K562 (cell line): ENCODE data around the gene MINDY4. TPM values are rescaled to one million over a fixed set of nuclear protein-coding genes. Genes with fewer than 3 reads are reported as not detected.

ENCODE experiments used
- ATAC-seq: fragments of 200-7000 bp; cut with Tn5 transposase; 3 replicates; pipeline ENCODE4 v1.9.1; 2020; ENCODE audit warnings: moderate library complexity
- BruUV-seq: library from RNA; stranded (reverse); fragments of 400-500 nt; replicated peaks from 2 replicates; lab custom pipeline; 2021; lab: Mats Ljungman, UMichigan
- CTCF ChIA-PET: fragments of 300-600 bp; formaldehyde crosslinking; extraction: SDS; loops from one replicate; lab custom pipeline; 2021; ENCODE audit warnings: low intra/inter-chr PET ratio; lab: Yijun Ruan, JAX
- POLR2A ChIA-PET: fragments of 300-600, 350-650 bp; sonication (Branson Sonifier 250); formaldehyde crosslinking; extraction: SDS; loops from one replicate; lab custom pipeline; 2021; ENCODE audit warnings: antibody characterized with exemption, inconsistent platforms; lab: Yijun Ruan, JAX
- DNase-seq, 4 experiments: peaks; one replicate each; pipeline versions ENCODE4 v3.0.0 to v3.0.0-alpha.2; 2011 to 2018; ENCODE audit warnings: low spot score in 3 of 4, mixed read lengths in 3 of 4; ENCODE audit errors: extremely low read depth in 1 of 4
- FAIRE-seq: peaks from 2 replicates; lab custom pipeline; 2011; peaks lifted over from hg19 to GRCh38; lab: Jason Lieb, UNC
- H2AFZ ChIP-seq: 2 replicates; pipeline ENCODE4 v1.6.0; 2011; ENCODE audit warnings: low read depth, low read length, control low read depth, inconsistent platforms
- H3K27ac ChIP-seq: fragments of 200-600 bp; 3 replicates; pipeline ENCODE4 v1.8.0; 2011; ENCODE audit warnings: low read depth, mild to moderate bottlenecking, control low read depth, inconsistent platforms, low read length, moderate library complexity, mixed read lengths; ENCODE audit errors: extremely low read depth
- H3K27me3 ChIP-seq, 2 experiments: fragments of 300-600 bp in 1 of 2; 2 replicates in 1 of 2; 3 replicates in 1 of 2; pipeline versions ENCODE4 v1.6.0 to v1.8.0; 2011; ENCODE audit warnings: inconsistent platforms in 2 of 2, low read length in 2 of 2, mild to moderate bottlenecking in 1 of 2, mixed read lengths in 1 of 2, moderate library complexity in 1 of 2; ENCODE audit not compliant: control insufficient read depth in 2 of 2, insufficient read depth in 2 of 2
- H3K36me3 ChIP-seq: fragments of 300-600 bp; 3 replicates; pipeline ENCODE4 v1.8.0; 2011; ENCODE audit warnings: mild to moderate bottlenecking, low read length, inconsistent platforms; ENCODE audit not compliant: control insufficient read depth, insufficient read depth
- H3K4me1 ChIP-seq, 2 experiments: fragments of 200-600 bp in 1 of 2; replicated peaks in 1 of 2; 2 replicates in 1 of 2; 3 replicates in 1 of 2; pipeline versions ENCODE4 v1.5.1 to v1.8.0; 2011; ENCODE audit warnings: inconsistent platforms in 2 of 2, low read length in 2 of 2, mild to moderate bottlenecking in 1 of 2, mixed read lengths in 1 of 2, moderate library complexity in 1 of 2; ENCODE audit not compliant: control insufficient read depth in 2 of 2, insufficient read depth in 2 of 2
- H3K4me2 ChIP-seq: 2 replicates; pipeline ENCODE4 v1.6.1; 2011; ENCODE audit warnings: low read length, control low read depth, inconsistent platforms, mixed read lengths; ENCODE audit not compliant: insufficient read depth
- H3K4me3 ChIP-seq: fragments of 200-600 bp; sonication (generic), shearing (Covaris generic); 2 replicates; pipeline ENCODE4 v1.5.1; 2016; ENCODE audit warnings: control low read depth, inconsistent platforms
- H3K79me2 ChIP-seq: fragments of 200-600 bp; 3 replicates; pipeline ENCODE4 v1.8.0; 2011; ENCODE audit warnings: low read length, inconsistent platforms; ENCODE audit not compliant: control insufficient read depth, insufficient read depth
- H3K9ac ChIP-seq, 2 experiments: 2 replicates each; pipeline versions ENCODE4 v1.6.0 to v1.6.1; 2011; ENCODE audit warnings: low read depth in 2 of 2, low read length in 2 of 2, control low read depth in 1 of 2, inconsistent platforms in 1 of 2, mild to moderate bottlenecking in 1 of 2, mixed read lengths in 1 of 2; ENCODE audit not compliant: insufficient read depth in 1 of 2
- H3K9me1 ChIP-seq: one replicate; pipeline ENCODE4 v1.6.0; 2011; ENCODE audit warnings: inconsistent platforms, mild to moderate bottlenecking, low read length, moderate library complexity; ENCODE audit not compliant: control insufficient read depth, insufficient read depth
- H3K9me3 ChIP-seq: replicated peaks from 2 replicates; pipeline ENCODE4 v1.5.1; 2011; ENCODE audit warnings: low read depth, low read length, inconsistent platforms; ENCODE audit not compliant: control insufficient read depth, insufficient read depth
- H4K20me1 ChIP-seq: replicated peaks from 2 replicates; pipeline ENCODE4 v1.6.1; 2011; ENCODE audit warnings: low read length, inconsistent platforms, mixed read lengths; ENCODE audit not compliant: control insufficient read depth, insufficient read depth
- BCOR ChIP-seq: fragments of 450-650 bp; IDR thresholded peaks from 2 replicates; pipeline ENCODE4 v1.6.1; 2016
- CBFB ChIP-seq: sonication (generic); formaldehyde crosslinking; IDR thresholded peaks from 2 replicates; pipeline ENCODE4 v1.4.0; 2020; ENCODE audit warnings: mild to moderate bottlenecking, missing genetic modification reagents
- GATA2 ChIP-seq: sonication (generic); formaldehyde crosslinking; IDR thresholded peaks from 2 replicates; pipeline ENCODE4 v1.4.0; 2020; ENCODE audit warnings: mild to moderate bottlenecking, missing genetic modification reagents
- KDM1A ChIP-seq, 2 experiments: fragments of 450-650 bp; IDR thresholded peaks; 2 replicates each; pipeline ENCODE4 v1.6.1; 2016; ENCODE audit warnings: mild to moderate bottlenecking in 2 of 2
- MECOM ChIP-seq: fragments of 250-450 bp; sonication (Bioruptor Pico); IDR thresholded peaks from 2 replicates; pipeline ENCODE4 v1.8.0; 2022; ENCODE audit warnings: inconsistent platforms
- USF1 ChIP-seq: sonication (generic); formaldehyde crosslinking; IDR thresholded peaks from 2 replicates; pipeline ENCODE4 v1.9.0; 2022; ENCODE audit warnings: mild to moderate bottlenecking, missing genetic modification reagents
- ZBTB26 ChIP-seq: fragments of 450-650 bp; formaldehyde crosslinking; IDR thresholded peaks from 2 replicates; pipeline ENCODE4 v1.4.0; 2022; ENCODE audit warnings: missing genetic modification characterization
- ZFX ChIP-seq: sonication (generic); formaldehyde crosslinking; IDR thresholded peaks from 2 replicates; pipeline ENCODE4 v1.8.0; 2022; ENCODE audit warnings: mild to moderate bottlenecking, missing genetic modification reagents, moderate library complexity
- WGBS: fragments of 100-300 bp; shearing (Covaris generic); methylation state at CpG from one replicate; pipeline ENCODE4 v1.1.6; 2016; ENCODE audit warnings: low coverage, mixed read lengths; ENCODE audit not compliant: insufficient coverage; ENCODE audit errors: missing lambda C conversion rate; 5-methylcytosine and 5-hydroxymethylcytosine counted together
- in situ Hi-C: fragments of 300-500 bp; cut with MboI; formaldehyde crosslinking; loops from 4 replicates; pipeline ENCODE4 v1.15.0; 2018; ENCODE audit warnings: inconsistent platforms, mixed read lengths
- intact Hi-C: fragments of 100-400 bp; cut with micrococcal nuclease; formaldehyde crosslinking; loops from 2 replicates; pipeline ENCODE4 v1.14.2; 2022
- polyA plus RNA-seq, 8 experiments: library from polyadenylated mRNA; depleted of rRNA in 4 of 8; stranded (reverse) in 5 of 8; unstranded in 3 of 8; fragments of >200 nt; fragmentation: Nextera tagmentation in 2 of 8; fragmentation: Illumina TruSeq in 1 of 8; extraction: Ambion mirVana in 2 of 8; extraction: Trizol in 1 of 8; gene quantifications; 2 replicates each; pipeline versions ENCODE4 v1.2.1 to v1.2.3, GENCODE V29; 2011 to 2014; ENCODE audit warnings: inconsistent platforms in 1 of 8, missing spikeins in 1 of 8
- total RNA-seq, 7 experiments: library from RNA; depleted of rRNA in 6 of 7; stranded (reverse); fragments of >200 nt in 6 of 7; fragmentation: Illumina TruSeq in 2 of 7; extraction: Trizol in 2 of 7; gene quantifications; 2 replicates each; pipeline versions ENCODE4 v1.2.1 to v1.2.3, GENCODE V29; 2011 to 2021; ENCODE audit warnings: low replicate concordance in 1 of 7

The MINDY4 gene
- total and polyA plus RNA-seq, 9 of the 15 experiments (the other 6 are each of a cell fraction or from before 2014, with no cell fraction given): 2.1 to 16.7 (median 11.0) TPM

- TF ChIP-seq USF1 (CRISPR knock-in tag): 0 out of 2 replicates have a peak, but pooled peaks have one; percentile 6
- TF ChIP-seq BCOR: 0 out of 2 replicates have a peak, but pooled peaks have one; percentile 27
- TF ChIP-seq CBFB (CRISPR knock-in tag): no peak
- 0 out of 4 replicates have a peak, but pooled peaks of 1 of the 2 experiments have one; percentile 18 for TF ChIP-seq KDM1A (IDR thresholded peaks at IDR 0.05)
- TF ChIP-seq, all 486 proteins: peak for 5
These were observed 141.0 kb downstream of the MINDY4 start (continued) for GRCh38 chr7:30912021-30912730.

- no TSS peak for BruUV-seq
- ChIA-PET CTCF (no interaction called here), POLR2A (interaction anchor here (0.6 to 0.9 kb wide), 3 partner anchors 22 to 128 kb away, joined by 3 read pairs; no protein-coding TSS in a partner anchor)
- in situ Hi-C loops: no loop called here
- H3K4me1 ChIP-seq: peaks cover 60 to 91% of the 10 kb centered on the region in 2 experiments
- no peak overlapping the region for H2AFZ ChIP-seq
- H3K9ac ChIP-seq: peak overlapping the region; percentile 20 to 87; a peak in 3 of 4 replicates
- no peak for ATAC-seq
- H3K9me1 ChIP-seq: no peaks in the 10 kb centered on the region
- H4K20me1 ChIP-seq: no peaks in the 10 kb centered on the region
- H3K27me3 ChIP-seq: no peaks in the 10 kb centered on the region
- WGBS: 60% methylated on average over 2 of the region's 2 CpGs
- no peaks in the 10 kb centered on the region; the same call in 2 of the 3 replicates for H3K79me2 ChIP-seq
- peak; percentile 23 for FAIRE-seq
- DNase-seq: no peak
- peak overlapping the region; percentile 45 for H3K4me2 ChIP-seq
- TF ChIP-seq ZFX (CRISPR knock-in tag) (0 out of 2 replicates have a peak, but pooled peaks have one; percentile 15), ZBTB26 (CRISPR knock-in tag) (0 out of 2 replicates have a peak, but pooled peaks have one; percentile 57), GATA2 (CRISPR knock-in tag) (peak; percentile 72), MECOM (no peak)
- no peaks in the 10 kb centered on the region for H3K9me3 ChIP-seq
- no peak overlapping the region for H3K27ac ChIP-seq
- intact Hi-C loops: no loop called here
- no peak overlapping the region for H3K4me3 ChIP-seq
- H3K36me3 ChIP-seq: no peaks in the 10 kb centered on the region
These were observed 141.4 kb downstream of the MINDY4 start for GRCh38 chr7:30912731-30912985.
